HUES48 (cell line): ENCODE data around the gene DDAH2.

Experiments used
- H3K27ac ChIP-seq: one replicate; pipeline ENCODE4 v1.7.0; 2013; ENCODE audit warnings: low read depth, low read length, inconsistent platforms
- H3K27me3 ChIP-seq: 2 replicates; pipeline ENCODE4 v1.6.1; 2013; ENCODE audit warnings: mild to moderate bottlenecking, low read length; ENCODE audit not compliant: control insufficient read depth, insufficient read depth
- H3K36me3 ChIP-seq: 2 replicates; pipeline ENCODE4 v1.6.1; 2013; ENCODE audit warnings: low read length; ENCODE audit not compliant: control insufficient read depth, insufficient read depth
- H3K4me1 ChIP-seq: 2 replicates; pipeline ENCODE4 v1.6.1; 2013; ENCODE audit warnings: mild to moderate bottlenecking, low read length; ENCODE audit not compliant: control insufficient read depth, insufficient read depth
- H3K4me3 ChIP-seq: 2 replicates; pipeline ENCODE4 v1.5.1; 2013; ENCODE audit warnings: mild to moderate bottlenecking, low read depth, low read length
- H3K9ac ChIP-seq: 2 replicates; pipeline ENCODE4 v1.6.1; 2013; ENCODE audit warnings: mild to moderate bottlenecking, low read depth, low read length, moderate library complexity
- H3K9me3 ChIP-seq: 2 replicates; pipeline ENCODE4 v1.6.1; 2013; ENCODE audit warnings: low read length; ENCODE audit not compliant: control insufficient read depth, insufficient read depth

Gene DDAH2

GRCh38 chr6:31737991-31738979 is 9.2 kb upstream of the DDAH2 start:
- Histone ChIP-seq H3K4me1 (peaks cover 34% of the 10 kb centered on the region), H3K9me3 (no peaks in the 10 kb centered on the region), H3K27me3 (no peaks in the 10 kb centered on the region), H3K9ac (0 out of 2 replicates have a peak overlapping the region, but pooled peaks have one; percentile 4), H3K27ac (peak overlapping the region; percentile 92), H3K4me3 (peak overlapping the region; percentile 3; the same call in 1 of the 2 replicates), H3K36me3 (peaks cover 23% of the 10 kb centered on the region)

DNA sequence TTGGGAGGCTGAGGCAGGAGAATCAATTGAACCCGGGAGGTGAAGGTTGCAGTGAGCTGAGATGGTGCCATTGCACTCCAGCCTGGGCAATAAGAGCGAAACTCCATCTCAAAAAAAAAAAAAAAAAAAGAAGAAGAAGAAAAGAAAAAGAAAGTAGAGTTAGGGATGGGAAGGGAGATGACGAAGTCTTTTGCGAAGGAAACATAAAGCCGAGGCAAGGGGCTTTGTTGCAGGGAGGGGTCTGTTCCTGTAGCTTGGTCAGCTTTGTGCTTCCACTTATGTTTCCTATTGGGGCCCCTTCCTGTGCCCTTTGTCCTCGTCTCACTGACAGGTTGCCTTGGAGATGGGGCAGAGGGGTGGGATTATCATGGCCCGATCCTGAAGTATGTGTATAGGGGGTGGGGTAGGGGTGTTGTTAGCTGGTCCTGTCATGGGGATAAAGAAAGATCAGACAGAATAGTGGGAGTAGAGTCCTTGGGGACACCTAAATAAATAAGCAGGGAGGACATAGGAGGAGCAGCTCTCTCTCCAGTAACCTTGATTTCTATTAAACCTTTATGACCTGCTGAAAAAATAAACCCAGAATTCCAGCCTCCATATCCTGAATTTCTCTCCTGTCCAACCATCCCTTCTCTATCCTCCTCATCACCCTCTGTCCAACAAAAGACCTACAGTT is 8.4 kb upstream of the DDAH2 start:
- Histone ChIP-seq H3K9me3 (no peaks in the 10 kb centered on the region), H3K4me1 (peaks cover 34% of the 10 kb centered on the region), H3K4me3 (peak overlapping the region; percentile 3; the same call in 1 of the 2 replicates), H3K36me3 (peaks cover 29% of the 10 kb centered on the region), H3K27me3 (no peaks in the 10 kb centered on the region), H3K27ac (peak overlapping the region; percentile 92), H3K9ac (no peak overlapping the region)

DNA sequence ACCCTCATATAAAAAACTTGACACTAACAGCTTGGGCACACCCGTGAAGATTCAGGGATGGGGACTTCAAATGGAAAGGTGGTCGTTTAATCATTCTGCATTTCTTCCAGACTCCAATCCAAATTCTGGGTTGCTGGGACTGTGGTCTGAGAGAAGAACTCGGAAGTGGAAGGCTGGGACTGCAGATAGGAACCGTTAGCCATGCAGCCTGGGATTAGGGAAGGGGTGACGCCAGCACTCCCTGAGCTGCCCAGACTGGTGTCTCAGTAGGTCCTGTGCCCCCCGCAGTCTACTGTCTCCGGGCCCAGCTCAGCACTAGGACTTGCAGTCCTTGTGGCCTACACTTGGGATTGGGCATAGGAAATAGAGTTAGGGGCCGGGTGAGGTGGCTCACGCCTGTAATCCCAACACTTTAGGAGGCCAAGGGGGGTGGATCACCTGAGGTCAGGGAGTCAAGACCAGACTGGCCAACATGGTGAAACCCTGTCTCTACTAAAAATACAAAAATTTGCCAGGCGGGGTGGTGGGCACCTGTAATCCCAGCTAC is 7.7 kb upstream of the DDAH2 start:
- H3K4me1 ChIP-seq: peaks cover 34% of the 10 kb centered on the region
- no peaks in the 10 kb centered on the region for H3K9me3 ChIP-seq
- H3K36me3 ChIP-seq: peaks cover 33% of the 10 kb centered on the region
- H3K27me3 ChIP-seq: no peaks in the 10 kb centered on the region
- no peak overlapping the region for H3K9ac ChIP-seq
- peak overlapping the region; percentile 92 for H3K27ac ChIP-seq
- peak overlapping the region; percentile 83 for H3K4me3 ChIP-seq

DNA sequence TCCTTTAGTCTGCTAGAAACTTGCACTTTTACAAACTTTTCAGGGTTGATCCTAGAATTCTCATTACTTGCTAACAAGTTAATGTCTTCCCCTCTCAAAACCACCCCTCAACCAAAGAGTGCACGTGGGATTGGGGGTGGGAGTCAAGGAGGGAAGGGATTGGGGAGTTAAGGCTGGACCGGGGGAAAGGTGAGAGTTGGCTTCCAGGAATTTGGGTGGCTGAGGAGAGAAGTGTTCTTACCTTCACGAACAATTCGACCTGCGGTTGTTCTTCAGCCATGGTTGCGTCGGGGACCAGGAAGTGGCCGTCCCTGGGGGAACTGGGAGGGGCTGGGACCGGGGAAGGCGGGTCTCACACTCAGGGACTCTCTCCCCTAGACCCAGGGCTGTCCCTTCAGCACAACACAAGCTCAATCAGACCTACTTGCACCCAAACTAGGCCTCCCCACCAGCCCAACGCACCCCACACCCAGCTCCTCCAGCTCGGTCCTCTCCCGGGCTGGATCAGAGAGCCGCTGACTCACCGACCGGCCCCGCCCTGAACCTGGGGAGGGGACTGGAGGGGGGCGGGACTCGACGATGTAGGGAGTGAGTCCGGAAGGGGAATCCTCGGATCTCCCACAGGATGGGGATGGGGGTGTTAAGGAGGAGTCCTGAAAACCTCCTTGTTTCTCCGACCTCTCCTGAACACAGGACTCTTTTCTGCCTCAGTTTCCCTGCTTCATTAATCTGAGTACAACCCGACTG is 7.1 kb upstream of the DDAH2 start, which contains the start of gene CLIC1:
Gene CLIC1, minus strand, starts transcription at position 510 of the 747 bp plus-strand sequence. Its CDS starts 230 bp downstream, at position 280.
- Histone ChIP-seq H3K4me3 (peak within 1 kb of the TSS; percentile 83), H3K36me3 (peaks cover 32% of the 10 kb centered on the region), H3K4me1 (peaks cover 34% of the 10 kb centered on the region)

GRCh38 chr6:31734821-31735406 is 5.8 kb upstream of the DDAH2 start:
- peaks cover 35% of the 10 kb centered on the region for H3K4me1 ChIP-seq
- peak overlapping the region; percentile 64 for H3K9ac ChIP-seq
- H3K27ac ChIP-seq: peak overlapping the region; percentile 92
- peaks cover 35% of the 10 kb centered on the region for H3K36me3 ChIP-seq
- H3K27me3 ChIP-seq: no peaks in the 10 kb centered on the region
- H3K4me3 ChIP-seq: peak overlapping the region; percentile 83
- no peaks in the 10 kb centered on the region for H3K9me3 ChIP-seq

More for the DNA sequence above, 7.1 kb upstream of the DDAH2 start, which contains the start of gene CLIC1:
- Histone ChIP-seq H3K9ac (peak within 1 kb of the TSS; percentile 64), H3K27ac (peak within 1 kb of the TSS; percentile 92), H3K27me3 (no peaks in the 10 kb centered on the region), H3K9me3 (no peaks in the 10 kb centered on the region)

GRCh38 chr6:31734247-31734820 is 5.2 kb upstream of the DDAH2 start:
- Histone ChIP-seq H3K4me1 (peaks cover 34% of the 10 kb centered on the region), H3K4me3 (peak overlapping the region; percentile 83), H3K27me3 (no peaks in the 10 kb centered on the region), H3K9ac (0 out of 2 replicates have a peak overlapping the region, but pooled peaks have one; percentile 11), H3K36me3 (peaks cover 35% of the 10 kb centered on the region), H3K27ac (peak overlapping the region; percentile 92), H3K9me3 (no peaks in the 10 kb centered on the region)

GRCh38 chr6:31733734-31734133 is 4.6 kb upstream of the DDAH2 start:
- peak overlapping the region; percentile 92 for H3K27ac ChIP-seq
- 0 out of 2 replicates have a peak overlapping the region, but pooled peaks have one; percentile 11 for H3K9ac ChIP-seq
- no peaks in the 10 kb centered on the region for H3K9me3 ChIP-seq
- no peak overlapping the region for H3K4me3 ChIP-seq
- no peaks in the 10 kb centered on the region for H3K27me3 ChIP-seq
- peaks cover 35% of the 10 kb centered on the region for H3K36me3 ChIP-seq
- H3K4me1 ChIP-seq: peaks cover 30% of the 10 kb centered on the region

DNA sequence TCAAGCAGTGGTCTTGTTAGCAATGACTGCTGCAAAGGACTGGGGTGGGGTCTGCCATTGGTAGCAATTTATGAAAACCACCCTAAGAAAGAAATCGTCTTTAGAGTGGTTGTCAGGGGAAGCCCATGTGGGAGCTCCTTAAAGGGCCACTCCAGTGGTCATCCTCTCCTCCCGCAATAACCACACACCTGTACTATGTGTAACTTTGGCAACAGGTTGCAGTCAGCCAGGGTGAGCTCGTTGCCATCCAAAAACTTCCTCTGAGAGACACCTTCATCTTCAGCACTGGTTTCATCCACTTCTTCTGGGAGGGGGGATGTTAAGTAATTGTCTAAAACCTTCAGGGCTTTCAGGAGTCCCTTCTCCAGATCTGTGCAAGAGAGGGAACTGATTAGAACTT is 2.9 kb upstream of the DDAH2 start:
- peaks cover 43% of the 10 kb centered on the region for H3K36me3 ChIP-seq
- no peaks in the 10 kb centered on the region for H3K9me3 ChIP-seq
- no peaks in the 10 kb centered on the region for H3K27me3 ChIP-seq
- H3K27ac ChIP-seq: no peak overlapping the region
- no peak overlapping the region for H3K4me3 ChIP-seq
- peaks cover 20% of the 10 kb centered on the region for H3K4me1 ChIP-seq
- H3K9ac ChIP-seq: no peak overlapping the region

GRCh38 chr6:31730631-31731086 is 1.6 kb upstream of the DDAH2 start:
- H3K9me3 ChIP-seq: no peaks in the 10 kb centered on the region
- H3K4me3 ChIP-seq: peak overlapping the region; percentile 96; the same call in 1 of the 2 replicates
- no peak overlapping the region for H3K9ac ChIP-seq
- H3K36me3 ChIP-seq: peaks cover 55% of the 10 kb centered on the region
- peak overlapping the region; percentile 97 for H3K27ac ChIP-seq
- no peaks in the 10 kb centered on the region for H3K27me3 ChIP-seq
- H3K4me1 ChIP-seq: peaks cover 14% of the 10 kb centered on the region
